GM12891 (cell line): ENCODE data around the gene NGEF.

Source experiments
- POLR2A ChIP-seq: IDR thresholded peaks from 2 replicates; pipeline ENCODE4 v1.6.1; 2011; ENCODE audit warnings: low read depth, low read length, control low read depth
- POLR2AphosphoS5 ChIP-seq: IDR thresholded peaks from 2 replicates; pipeline ENCODE4 v1.6.1; 2011; ENCODE audit warnings: low read depth, low read length, control low read depth
- TAF1 ChIP-seq: IDR thresholded peaks from 2 replicates; pipeline ENCODE4 v1.6.1; 2011; ENCODE audit warnings: low read depth, low read length, control low read depth

DNA sequence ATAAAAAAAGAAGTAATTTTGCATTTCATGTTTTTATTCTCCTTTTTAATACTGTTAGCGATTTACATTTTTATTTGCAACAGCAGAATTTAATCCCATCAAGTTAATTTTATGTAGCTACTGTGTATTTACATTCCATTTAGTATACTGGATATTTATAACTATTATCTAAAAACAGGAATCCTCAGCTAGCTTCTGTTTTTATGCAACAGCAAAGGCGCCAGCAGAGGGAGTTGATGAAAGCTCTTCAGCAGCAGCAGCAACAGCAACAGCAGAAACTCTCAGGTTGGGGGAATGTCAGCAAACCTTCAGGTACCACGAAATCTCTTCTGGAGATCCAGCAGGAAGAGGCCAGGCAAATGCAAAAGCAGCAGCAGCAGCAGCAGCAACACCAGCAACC, 169.2 kb downstream of the NGEF start:
- TF ChIP-seq POLR2A, result no peak
- no peak for TF ChIP-seq TAF1
- no peak for TF ChIP-seq POLR2AphosphoS5
